HepG2 (cell line): Measurements from ENCODE around the gene PKMYT1. TPM values are rescaled to one million over a fixed set of nuclear protein-coding genes. Genes with fewer than 3 reads are reported as not detected.

Experiments used
- HDAC6 ChIP-seq: fragments of 200-600 bp; sonication (generic); IDR thresholded peaks from 2 replicates; pipeline ENCODE4 v1.7.0; 2017; ENCODE audit warnings: mild to moderate bottlenecking, antibody characterized with exemption, low read length, low read depth
- IRF2 ChIP-seq: IDR thresholded peaks from 2 replicates; pipeline ENCODE4 v1.6.1; 2018; ENCODE audit warnings: missing genetic modification reagents, missing compliant biosample characterization
- MED13 ChIP-seq: sonication (generic); formaldehyde crosslinking; IDR thresholded peaks from 2 replicates; pipeline ENCODE4 v1.5.0; 2020; ENCODE audit warnings: missing genetic modification reagents
- MYPOP ChIP-seq: sonication (generic); formaldehyde crosslinking; IDR thresholded peaks from 2 replicates; pipeline ENCODE4 v1.8.1; 2023; ENCODE audit warnings: mild to moderate bottlenecking, moderate library complexity, missing genetic modification reagents
- NFE2 ChIP-seq: sonication (generic); formaldehyde crosslinking; IDR thresholded peaks from 2 replicates; pipeline ENCODE4 v1.4.0; 2020; ENCODE audit warnings: missing genetic modification reagents
- NONO ChIP-seq, 2 experiments: fragments of 450-650 bp in 1 of 2; sonication (generic) in 1 of 2; formaldehyde crosslinking in 1 of 2; IDR thresholded peaks in 1 of 2; conservative IDR thresholded peaks in 1 of 2; 2 replicates each; pipeline versions ENCODE4 v1.6.1 to v1.8.0; 2017 to 2022; ENCODE audit warnings: mild to moderate bottlenecking in 1 of 2, missing genetic modification reagents in 1 of 2, moderate library complexity in 1 of 2
- RBFOX2 ChIP-seq: fragments of 200-400 bp; formaldehyde crosslinking; IDR thresholded peaks from 2 replicates; pipeline ENCODE4 v1.6.1; 2017; ENCODE audit warnings: low read depth, mild to moderate bottlenecking, low read length
- SAP130 ChIP-seq: IDR thresholded peaks from 2 replicates; pipeline ENCODE4 v1.6.1; 2016; ENCODE audit warnings: low read depth
- SOX13 ChIP-seq, 3 experiments: fragments of 450-650 bp in 1 of 3; sonication (generic) in 1 of 3; formaldehyde crosslinking in 1 of 3; IDR thresholded peaks in 2 of 3; conservative IDR thresholded peaks in 1 of 3; 2 replicates each; pipeline versions ENCODE4 v1.5.0 to v1.6.1; 2016 to 2020; ENCODE audit warnings: antibody characterized with exemption in 1 of 3, mild to moderate bottlenecking in 1 of 3, missing compliant biosample characterization in 1 of 3, missing genetic modification reagents in 1 of 3, moderate library complexity in 1 of 3
- SP1 ChIP-seq, 2 experiments: fragments of 450-650 bp in 1 of 2; sonication (generic) in 1 of 2; formaldehyde crosslinking in 1 of 2; IDR thresholded peaks; 2 replicates each; pipeline versions ENCODE4 v1.4.0 to v1.6.1; 2016 to 2020; ENCODE audit warnings: missing genetic modification reagents in 1 of 2
- SPEN ChIP-seq: sonication (generic); formaldehyde crosslinking; IDR thresholded peaks from 2 replicates; pipeline ENCODE4 v1.5.1; 2020; ENCODE audit warnings: low read depth, mild to moderate bottlenecking, missing genetic modification reagents
- SRSF1 ChIP-seq: fragments of 200-400 bp; formaldehyde crosslinking; optimal IDR thresholded peaks from 2 replicates; pipeline ENCODE3; 2017; ENCODE audit warnings: mild to moderate bottlenecking, low read depth, low read length, moderate library complexity
- STAG1 ChIP-seq: sonication (generic); formaldehyde crosslinking; IDR thresholded peaks from 2 replicates; pipeline ENCODE4 v1.4.0; 2020; ENCODE audit warnings: missing genetic modification reagents
- ZBTB7A ChIP-seq: sonication (generic); formaldehyde crosslinking; IDR thresholded peaks from 2 replicates; pipeline ENCODE4 v1.8.0; 2022; ENCODE audit warnings: mild to moderate bottlenecking, missing genetic modification reagents
- ZBTB7B ChIP-seq: sonication (generic); formaldehyde crosslinking; IDR thresholded peaks from 2 replicates; pipeline ENCODE4 v1.4.0; 2020; ENCODE audit warnings: missing genetic modification reagents
- ZFY ChIP-seq: sonication (generic); formaldehyde crosslinking; IDR thresholded peaks from 2 replicates; pipeline ENCODE4 v1.4.0; 2020; ENCODE audit warnings: missing genetic modification reagents
- ZNF225 ChIP-seq: sonication (generic); formaldehyde crosslinking; IDR thresholded peaks from 2 replicates; pipeline ENCODE4 v1.4.0; 2020; ENCODE audit warnings: mild to moderate bottlenecking, missing genetic modification reagents
- ZNF782 ChIP-seq: sonication (generic); formaldehyde crosslinking; IDR thresholded peaks from 2 replicates; pipeline ENCODE4 v1.4.0; 2020; ENCODE audit warnings: missing genetic modification reagents, mild to moderate bottlenecking, borderline replicate concordance
- polyA plus RNA-seq, 8 experiments: library from polyadenylated mRNA; depleted of rRNA in 3 of 8; stranded (reverse) in 7 of 8; unstranded in 1 of 8; fragments of >200 nt; fragmentation: Illumina TruSeq in 4 of 8; extraction: Trizol in 4 of 8; gene quantifications; 2 replicates each; pipeline versions ENCODE4 v1.2.1 to v1.2.3, GENCODE V29; 2011 to 2016; ENCODE audit warnings: low read depth in 4 of 8, missing spikeins in 1 of 8, mixed read lengths in 1 of 8; ENCODE audit not compliant: insufficient read depth in 1 of 8
- total RNA-seq, 5 experiments: library from RNA; depleted of rRNA; stranded (reverse); fragments of >200 nt; fragmentation: Illumina TruSeq; extraction: Trizol; gene quantifications; 2 replicates each; pipeline ENCODE4 v1.2.3, GENCODE V29; 2016; ENCODE audit warnings: low read depth in 1 of 5
- TF ChIP-seq, protein P1 (sequence below): sonication (generic); formaldehyde crosslinking; IDR thresholded peaks from 2 replicates; pipeline ENCODE4; 2020; ENCODE audit warnings: missing genetic modification reagents, mild to moderate bottlenecking, borderline replicate concordance
- TF ChIP-seq, protein P2 (sequence below): sonication (generic); formaldehyde crosslinking; IDR thresholded peaks from 2 replicates; pipeline ENCODE4 v1.5.0; 2020; ENCODE audit warnings: missing genetic modification reagents, mild to moderate bottlenecking, borderline replicate concordance
- TF ChIP-seq, protein P3 (sequence below): sonication (generic); formaldehyde crosslinking; IDR thresholded peaks from 2 replicates; pipeline ENCODE4 v1.4.0; 2020; ENCODE audit warnings: missing genetic modification reagents
- TF ChIP-seq, protein P4 (sequence below): sonication (generic); formaldehyde crosslinking; IDR thresholded peaks from 2 replicates; pipeline ENCODE4 v1.5.1; 2020; ENCODE audit warnings: missing genetic modification reagents, mild to moderate bottlenecking, borderline replicate concordance

PKMYT1 gene
- total and polyA plus RNA-seq, 2 of the 13 experiments (the other 11 are each of a cell fraction or from before 2014, with no cell fraction given) = 7.0 to 27.8 TPM

DNA sequence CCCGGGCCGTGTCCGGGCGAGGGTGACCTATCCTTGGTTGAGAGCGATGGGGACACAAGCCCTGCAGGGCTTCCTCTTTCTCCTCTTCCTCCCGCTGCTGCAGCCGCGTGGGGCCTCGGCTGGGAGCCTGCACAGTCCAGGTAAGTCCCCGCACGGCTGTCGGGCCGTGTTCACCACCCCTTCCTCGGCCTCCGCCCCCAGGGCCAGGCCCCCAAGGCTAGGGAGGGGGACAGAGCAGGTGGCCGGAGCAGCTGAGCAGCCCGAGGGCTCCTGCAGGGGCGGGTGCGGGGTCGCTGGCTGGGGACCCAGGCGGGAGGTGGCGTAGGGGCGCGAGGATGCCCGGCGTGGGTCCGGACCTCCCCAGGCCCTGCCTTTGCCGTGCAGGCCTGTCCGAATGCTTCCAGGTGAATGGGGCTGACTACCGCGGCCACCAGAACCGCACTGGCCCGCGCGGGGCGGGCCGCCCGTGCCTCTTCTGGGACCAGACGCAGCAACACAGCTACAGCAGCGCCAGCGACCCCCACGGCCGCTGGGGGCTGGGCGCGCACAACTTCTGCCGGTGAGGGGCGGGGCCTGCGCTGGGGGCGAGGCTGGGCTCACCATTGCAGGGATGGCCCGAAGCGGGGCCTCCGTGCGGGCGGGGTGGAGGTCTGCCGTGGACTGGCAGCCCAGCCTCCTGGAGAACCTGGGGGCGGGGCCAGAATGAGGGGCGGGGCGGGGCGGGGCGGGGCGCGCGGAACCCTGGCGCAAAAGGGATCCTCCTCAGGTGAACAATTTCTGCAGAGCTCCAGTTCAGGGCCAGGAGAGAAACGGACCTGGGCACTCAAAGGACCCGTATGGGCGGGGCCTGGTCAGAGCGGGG lies 15.5 kb downstream of the PKMYT1 start (continued):
- TF ChIP-seq MYPOP (0 out of 2 replicates have a peak, but pooled peaks have one; percentile 50), ZBTB7B (CRISPR knock-in tag) (peak; percentile 61; the same call in 1 of the 2 replicates), HDAC6 (no peak), STAG1 (CRISPR knock-in tag) (no peak), SRSF1 (peak; percentile 57), NFE2 (CRISPR knock-in tag) (no peak), MED13 (0 out of 2 replicates have a peak, but pooled peaks have one; percentile 43), SPEN (no peak), ZNF225 (CRISPR knock-in tag) (0 out of 2 replicates have a peak, but pooled peaks have one; percentile 27), ZFY (CRISPR knock-in tag) (no peak), SOX13 (IDR thresholded peaks at IDR 0.05) (no peak), SOX13 (CRISPR knock-in tag; conservative IDR thresholded peaks at IDR 0.05 in 1 of 2, IDR thresholded peaks at IDR 0.05 in 1 of 2) (no peak), IRF2 (CRISPR knock-in tag) (no peak), SAP130 (CRISPR knock-in tag) (peak; percentile 76), RBFOX2 (0 out of 2 replicates have a peak, but pooled peaks have one; percentile 26), ZNF782 (no peak), SP1 (IDR thresholded peaks at IDR 0.05) (no peak), SP1 (CRISPR knock-in tag; IDR thresholded peaks at IDR 0.05) (peak; percentile 68; the same call in 1 of the 2 replicates), ZBTB7A (CRISPR knock-in tag) (0 out of 2 replicates have a peak, but pooled peaks have one; percentile 59), NONO (IDR thresholded peaks at IDR 0.05) (no peak), NONO (CRISPR knock-in tag; conservative IDR thresholded peaks at IDR 0.05) (0 out of 2 replicates have a peak, but pooled peaks have one; percentile 2)
- TF ChIP-seq, protein P1, sequence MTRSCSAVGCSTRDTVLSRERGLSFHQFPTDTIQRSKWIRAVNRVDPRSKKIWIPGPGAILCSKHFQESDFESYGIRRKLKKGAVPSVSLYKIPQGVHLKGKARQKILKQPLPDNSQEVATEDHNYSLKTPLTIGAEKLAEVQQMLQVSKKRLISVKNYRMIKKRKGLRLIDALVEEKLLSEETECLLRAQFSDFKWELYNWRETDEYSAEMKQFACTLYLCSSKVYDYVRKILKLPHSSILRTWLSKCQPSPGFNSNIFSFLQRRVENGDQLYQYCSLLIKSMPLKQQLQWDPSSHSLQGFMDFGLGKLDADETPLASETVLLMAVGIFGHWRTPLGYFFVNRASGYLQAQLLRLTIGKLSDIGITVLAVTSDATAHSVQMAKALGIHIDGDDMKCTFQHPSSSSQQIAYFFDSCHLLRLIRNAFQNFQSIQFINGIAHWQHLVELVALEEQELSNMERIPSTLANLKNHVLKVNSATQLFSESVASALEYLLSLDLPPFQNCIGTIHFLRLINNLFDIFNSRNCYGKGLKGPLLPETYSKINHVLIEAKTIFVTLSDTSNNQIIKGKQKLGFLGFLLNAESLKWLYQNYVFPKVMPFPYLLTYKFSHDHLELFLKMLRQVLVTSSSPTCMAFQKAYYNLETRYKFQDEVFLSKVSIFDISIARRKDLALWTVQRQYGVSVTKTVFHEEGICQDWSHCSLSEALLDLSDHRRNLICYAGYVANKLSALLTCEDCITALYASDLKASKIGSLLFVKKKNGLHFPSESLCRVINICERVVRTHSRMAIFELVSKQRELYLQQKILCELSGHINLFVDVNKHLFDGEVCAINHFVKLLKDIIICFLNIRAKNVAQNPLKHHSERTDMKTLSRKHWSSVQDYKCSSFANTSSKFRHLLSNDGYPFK = 0 out of 2 replicates have a peak, but pooled peaks have one; percentile 20
- TF ChIP-seq, protein P2, sequence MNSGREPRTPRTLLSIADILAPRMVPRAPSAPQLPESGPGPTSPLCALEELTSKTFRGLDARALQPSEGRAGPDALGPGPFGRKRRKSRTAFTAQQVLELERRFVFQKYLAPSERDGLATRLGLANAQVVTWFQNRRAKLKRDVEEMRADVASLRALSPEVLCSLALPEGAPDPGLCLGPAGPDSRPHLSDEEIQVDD = no peak
- TF ChIP-seq, protein P3, sequence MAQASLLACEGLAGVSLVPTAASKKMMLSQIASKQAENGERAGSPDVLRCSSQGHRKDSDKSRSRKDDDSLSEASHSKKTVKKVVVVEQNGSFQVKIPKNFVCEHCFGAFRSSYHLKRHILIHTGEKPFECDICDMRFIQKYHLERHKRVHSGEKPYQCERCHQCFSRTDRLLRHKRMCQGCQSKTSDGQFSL = no peak
- TF ChIP-seq, protein P4, sequence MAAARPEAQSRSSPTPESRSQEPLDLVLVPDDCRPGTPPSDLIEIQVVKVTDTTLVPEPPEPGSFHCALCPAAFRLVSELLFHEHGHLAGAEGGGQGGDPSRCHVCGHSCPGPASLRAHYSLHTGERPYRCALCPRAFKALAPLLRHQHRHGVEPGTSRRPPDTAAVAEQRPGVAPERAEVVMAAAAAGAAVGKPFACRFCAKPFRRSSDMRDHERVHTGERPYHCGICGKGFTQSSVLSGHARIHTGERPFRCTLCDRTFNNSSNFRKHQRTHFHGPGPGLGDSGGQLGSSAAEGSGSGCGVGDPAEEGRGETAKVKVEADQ = no peak
